ENCODE data around the gene BIRC5.
"Not testable (repeated sequence)": the region's sequence is repeated elsewhere in the genome, so short reads cannot be mapped to it uniquely, and the experiment has no call there.

The BIRC5 gene

GRCh38 chr17:78240012-78240655 lies 26.1 kb downstream of the BIRC5 start:
- no peak for DNase-seq (ENCODE audit: low read depth in 2 of 2)

- DNase-seq (ENCODE audit: low read depth in 2 of 2): no peak
These were observed 26.8 kb downstream of the BIRC5 start for GRCh38 chr17:78240839-78241238.

DNA sequence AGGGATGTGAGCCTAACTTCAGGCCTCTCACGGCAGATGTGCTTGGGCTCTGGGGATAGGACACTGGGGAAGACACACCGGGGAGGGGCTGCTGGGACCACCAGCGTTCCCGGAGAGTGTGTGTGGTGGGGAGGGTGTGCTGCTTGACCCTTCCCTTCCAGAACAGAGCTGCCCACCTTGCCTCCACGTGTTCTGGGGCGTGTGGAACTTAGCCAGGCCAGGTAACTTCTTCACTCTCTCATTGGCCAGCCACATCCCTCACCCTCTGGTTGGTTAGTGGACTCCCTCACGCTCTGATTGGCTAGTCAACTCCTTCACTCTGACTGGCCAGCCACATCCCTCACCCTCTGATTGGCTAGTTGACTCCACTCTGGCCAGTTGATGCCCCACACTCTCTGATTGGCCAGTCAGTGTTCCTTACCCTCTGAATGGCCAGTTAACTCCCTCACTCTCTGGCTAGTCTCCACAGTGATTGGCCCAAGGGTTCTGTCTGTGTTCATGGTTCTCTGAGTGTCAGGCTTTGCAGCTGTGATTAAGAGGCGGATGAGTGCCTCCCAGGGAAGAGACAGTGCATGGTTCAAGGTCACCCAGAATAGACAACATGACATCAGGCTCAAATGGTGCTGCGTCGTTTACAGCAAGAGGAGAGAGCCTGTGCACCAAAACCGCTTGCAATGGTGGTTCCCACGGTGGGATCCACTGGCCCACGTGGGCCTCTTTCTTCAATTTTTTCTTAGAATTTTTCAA lies 27.4 kb downstream of the BIRC5 start:
- no peak for DNase-seq (ENCODE audit: low read depth in 2 of 2)

DNA sequence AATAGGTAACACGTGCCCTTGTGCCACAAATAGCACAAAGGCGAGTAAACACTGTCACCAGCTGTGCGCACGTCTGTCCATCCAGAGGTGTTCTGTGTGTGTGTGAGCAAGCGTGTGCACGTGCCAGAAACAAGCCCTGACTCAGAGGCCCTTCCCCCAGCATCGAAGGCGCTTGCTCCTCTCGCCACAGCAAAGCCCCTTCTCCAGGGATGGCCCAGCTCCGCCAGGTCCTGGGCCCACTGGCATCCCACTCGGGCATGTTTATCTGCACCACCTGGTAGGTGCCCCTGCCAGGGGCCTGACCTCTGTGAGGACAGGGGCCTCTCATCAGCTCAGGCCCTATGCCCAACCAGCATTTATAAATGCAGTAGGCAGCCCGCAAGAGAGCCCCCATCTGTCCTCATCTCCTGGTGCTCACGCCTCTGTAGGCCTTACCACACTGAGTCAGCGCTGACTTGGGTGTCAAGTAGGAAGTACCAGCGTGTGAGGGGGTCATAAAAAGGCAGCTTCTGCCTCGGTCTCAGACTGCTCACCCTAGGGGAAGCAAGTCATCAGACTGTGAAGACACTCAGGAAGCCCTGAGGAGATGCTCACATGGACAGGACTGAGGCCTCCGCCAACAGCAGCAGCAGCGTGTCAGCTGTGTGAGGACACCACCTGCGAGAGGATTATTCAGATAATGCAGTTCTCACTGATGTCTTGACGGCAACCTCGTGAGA lies 28.1 kb downstream of the BIRC5 start:
- DNase-seq (ENCODE audit: low read depth in 2 of 2): no peak

- no peak for DNase-seq (ENCODE audit: low read depth in 2 of 2)
These were observed 33.3 kb downstream of the BIRC5 start for GRCh38 chr17:78247304-78247703.

DNA sequence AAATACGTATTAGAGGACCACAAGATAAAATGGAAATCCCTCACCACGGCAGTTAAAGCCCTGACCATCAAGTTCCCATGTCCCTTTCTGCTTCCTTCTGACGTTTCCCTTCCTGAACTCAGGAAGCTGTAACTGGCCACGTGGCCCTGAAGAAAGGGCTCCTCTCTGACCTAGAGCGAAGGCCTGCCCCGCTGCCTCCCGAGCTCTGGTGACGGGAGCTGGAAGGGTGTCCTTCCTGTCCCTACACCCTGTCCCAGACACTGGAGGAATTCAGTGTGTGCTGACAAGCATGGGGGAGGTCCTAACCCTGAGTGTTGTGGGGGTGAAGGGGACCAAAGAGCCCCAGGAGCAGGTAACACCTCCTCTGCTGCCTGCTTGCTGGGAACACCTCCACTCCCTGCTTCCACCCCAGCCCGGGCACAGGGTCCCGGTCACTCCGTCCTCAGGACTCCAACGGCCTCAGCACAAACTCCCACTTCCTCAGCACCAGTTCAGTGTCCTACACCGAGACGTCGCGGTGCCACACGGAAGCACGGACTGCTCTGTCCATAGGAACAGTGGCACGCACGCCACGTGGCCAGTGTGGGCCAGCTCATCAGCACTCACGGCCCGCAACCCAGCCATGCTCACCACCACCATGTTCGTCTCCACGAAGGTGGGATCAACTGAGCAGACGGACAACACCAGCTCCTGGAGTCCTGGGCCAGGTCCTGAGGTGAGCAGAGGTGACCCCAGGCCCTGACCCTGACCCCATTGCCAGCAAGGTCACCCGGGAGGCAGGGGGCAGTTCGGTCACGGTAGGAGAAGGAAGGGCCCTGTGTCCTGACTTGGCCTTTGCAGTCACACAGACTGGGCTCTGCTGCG lies 34.2 kb downstream of the BIRC5 start:
- DNase-seq (ENCODE audit: low read depth in 2 of 2): no peak

GRCh38 chr17:78249074-78249817 lies 35.2 kb downstream of the BIRC5 start:
- DNase-seq (ENCODE audit: low read depth in 2 of 2): no peak

DNA sequence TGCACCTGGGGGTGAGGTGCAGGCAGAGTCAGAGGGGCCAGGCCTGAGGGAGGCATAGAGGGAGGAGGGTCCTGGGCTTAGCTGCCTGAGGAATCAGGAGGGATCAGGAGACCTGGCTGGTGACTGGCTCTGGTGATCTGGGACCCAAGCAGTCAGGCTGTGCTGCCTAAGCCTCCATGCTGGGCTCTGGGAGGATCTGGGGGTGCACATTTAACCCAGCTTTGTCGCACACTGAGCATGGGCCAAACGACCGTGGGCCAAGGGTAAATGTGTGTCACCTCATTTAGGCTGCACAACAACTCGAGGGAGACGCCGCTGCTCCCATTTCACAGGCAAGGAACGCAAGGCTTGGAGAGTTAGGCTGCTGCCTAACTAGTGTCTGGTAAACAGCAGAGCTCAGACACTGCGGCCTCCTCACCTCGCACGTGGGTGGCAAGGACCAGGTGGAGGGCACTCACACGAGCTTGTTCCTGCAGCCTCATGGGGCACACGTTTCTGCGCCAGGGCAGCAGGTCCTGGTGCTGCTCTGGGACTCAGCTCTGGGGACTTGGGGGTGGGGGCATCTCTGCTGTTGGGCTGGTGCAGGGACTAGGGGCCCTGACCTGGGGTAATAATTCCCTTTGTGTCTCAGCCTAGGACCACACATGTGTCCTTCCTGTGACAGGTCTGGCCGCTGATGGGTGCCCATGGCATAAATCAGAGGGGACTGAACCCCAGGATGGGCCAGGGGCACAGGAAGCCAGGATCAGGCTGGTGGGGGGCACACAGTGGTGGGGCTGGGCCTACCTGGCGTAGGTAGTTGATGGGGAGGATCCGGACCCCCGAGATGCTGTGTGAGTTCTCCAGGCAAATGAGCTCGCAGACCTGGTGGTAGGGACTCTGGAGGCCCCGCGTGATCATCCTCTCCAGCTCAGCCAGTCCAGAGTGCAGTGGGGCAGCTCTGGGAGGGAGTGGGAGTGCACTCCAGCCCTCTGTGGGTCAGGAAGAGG lies 36.1 kb downstream of the BIRC5 start:
- DNase-seq (ENCODE audit: low read depth in 2 of 2): no peak

DNA sequence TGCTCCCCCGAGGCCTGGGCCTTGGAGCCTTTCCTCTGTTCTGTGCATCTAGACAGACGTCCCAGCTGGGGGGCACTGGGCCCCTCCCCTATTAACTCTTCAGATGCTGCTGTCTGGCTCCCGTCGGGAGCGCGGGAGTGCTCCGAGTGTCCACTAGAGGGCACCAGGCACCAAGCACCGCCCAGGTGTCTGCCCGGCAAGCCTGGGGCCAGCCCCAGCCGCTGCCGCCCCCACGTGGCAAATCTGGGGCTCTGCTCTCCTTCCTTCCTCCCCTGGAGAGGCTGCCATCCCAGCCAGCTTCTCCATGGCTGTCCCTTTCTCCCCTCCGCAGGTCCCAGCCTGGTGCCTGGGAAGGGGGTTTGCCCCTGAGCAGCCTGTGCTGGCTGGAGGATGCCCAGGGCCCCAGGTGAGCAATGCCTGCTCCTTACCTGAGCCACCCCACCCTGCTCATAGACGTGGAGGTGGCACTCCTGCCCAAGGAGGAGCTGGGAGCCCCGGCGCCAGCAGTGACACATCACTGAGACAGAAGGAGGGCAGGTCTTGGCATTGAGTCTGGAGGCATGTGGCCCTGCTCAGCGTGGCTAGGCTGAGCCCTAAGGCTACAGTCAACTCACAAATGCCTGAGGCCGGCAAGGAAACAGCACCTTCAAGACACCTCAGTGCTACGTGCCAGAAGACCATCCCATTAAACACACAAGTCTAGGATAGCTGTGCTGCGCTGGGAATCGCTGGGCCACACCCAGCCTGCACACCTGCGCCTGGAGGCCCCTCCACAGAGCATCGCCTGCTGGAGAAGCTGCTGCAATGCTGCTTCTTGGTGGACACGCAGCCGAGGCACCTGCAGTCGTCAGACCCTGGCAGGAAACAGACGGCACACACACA lies 37.1 kb downstream of the BIRC5 start:
- DNase-seq (ENCODE audit: low read depth in 2 of 2): peak; percentile 60 to 72

- no peak for DNase-seq (ENCODE audit: low read depth in 2 of 2)
These were observed 37.7 kb downstream of the BIRC5 start for GRCh38 chr17:78251773-78252103.

- DNase-seq (ENCODE audit: low read depth in 2 of 2): peak; percentile 25 to 52
These were observed 38.1 kb downstream of the BIRC5 start for GRCh38 chr17:78252111-78252634.

DNA sequence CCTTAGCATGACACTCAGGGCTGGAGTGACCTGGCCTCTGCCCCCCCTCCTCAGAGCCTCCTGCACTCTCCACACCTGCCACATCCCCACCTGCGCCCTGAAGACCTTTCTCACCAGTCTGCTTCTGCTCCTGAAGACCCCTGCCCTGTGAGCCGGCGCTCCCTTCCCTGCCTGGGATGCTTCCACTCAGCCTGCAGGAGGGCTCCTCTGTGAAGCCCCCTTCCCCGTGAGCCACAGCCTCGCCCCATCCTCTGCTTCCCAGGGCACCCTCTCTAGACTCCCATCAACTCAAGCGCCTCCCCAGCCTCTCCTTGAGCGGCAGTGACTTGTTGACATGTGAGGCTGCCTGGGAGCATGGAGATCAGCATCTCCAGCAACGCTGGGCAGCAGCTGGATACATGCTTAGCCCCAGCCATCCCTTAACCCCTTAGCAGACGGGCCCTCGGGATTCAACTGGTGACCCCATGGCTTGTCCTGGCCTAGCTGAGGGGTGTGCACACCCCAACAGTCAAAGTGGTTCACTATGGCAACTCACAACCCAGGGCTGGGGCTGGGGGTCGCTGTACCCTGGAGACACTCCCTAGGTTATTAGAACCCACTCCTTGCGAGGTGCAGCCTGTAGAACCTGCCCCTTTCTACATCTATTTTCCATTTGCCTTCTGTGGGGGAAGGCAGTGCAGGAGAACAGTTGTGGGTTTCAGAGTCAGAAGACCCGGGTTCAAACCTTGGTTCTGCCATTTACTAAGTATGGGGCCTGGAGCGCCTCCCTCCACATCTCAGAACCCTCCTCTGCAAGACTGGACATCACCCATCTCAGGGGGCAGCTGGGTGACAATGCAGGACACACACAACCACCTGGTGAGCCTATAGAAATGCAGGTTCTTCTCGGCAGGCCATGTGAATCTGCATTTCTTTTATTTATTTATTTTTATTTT lies 38.9 kb downstream of the BIRC5 start:
- no peak for DNase-seq (ENCODE audit: low read depth in 2 of 2)

DNA sequence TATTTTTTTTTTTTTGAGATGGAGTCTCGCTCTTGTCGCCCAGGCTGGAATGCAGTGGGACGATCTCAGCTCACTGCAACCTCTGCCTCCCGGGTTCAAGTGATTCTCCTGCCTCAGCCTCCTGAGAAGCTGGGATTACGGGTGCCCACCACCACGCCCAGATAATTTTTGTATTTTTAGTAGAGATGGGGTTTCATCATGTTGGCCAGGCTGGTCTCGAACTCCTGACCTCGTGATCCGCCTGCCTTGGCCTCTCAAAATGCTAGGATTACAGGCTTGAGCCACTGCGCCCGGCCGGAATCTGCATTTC lies 39.5 kb downstream of the BIRC5 start:
- DNase-seq (ENCODE audit: low read depth in 2 of 2): not testable (repeated sequence)

- peak; percentile 64 to 66 for DNase-seq (ENCODE audit: low read depth in 2 of 2)
These were observed 40.1 kb downstream of the BIRC5 start for GRCh38 chr17:78253946-78254672.

DNA sequence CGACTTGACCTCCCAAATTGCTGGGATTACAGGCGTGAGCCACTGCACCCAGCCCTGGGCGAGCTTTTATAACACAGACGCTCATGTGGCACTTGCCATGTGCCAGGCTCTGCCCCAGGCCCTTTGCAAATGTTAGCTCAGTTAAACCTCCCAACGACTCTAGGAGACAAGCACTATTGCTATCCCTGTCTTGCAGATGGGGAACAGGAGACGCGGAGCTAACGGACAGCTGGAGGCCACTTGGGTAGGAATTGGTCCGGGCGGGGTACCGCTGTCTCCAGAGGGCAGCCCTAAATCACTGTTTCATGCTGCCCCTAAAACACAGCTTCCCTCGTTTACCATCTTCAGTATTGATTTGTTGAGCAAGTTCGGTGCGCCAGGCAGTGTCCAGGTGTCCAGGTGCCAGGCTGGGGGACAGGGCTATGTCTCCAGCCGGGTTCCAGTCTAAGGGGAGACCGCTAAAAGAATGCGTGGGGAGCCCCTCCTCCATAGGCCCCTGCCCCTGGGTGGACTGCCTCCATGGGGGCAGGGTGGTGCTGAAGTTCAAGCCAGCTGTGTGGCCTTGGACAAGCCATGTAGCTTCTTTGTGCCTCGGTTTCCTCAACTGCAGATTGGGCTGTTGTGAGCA lies 41.1 kb downstream of the BIRC5 start:
- no peak for DNase-seq (ENCODE audit: low read depth in 2 of 2)

DNA sequence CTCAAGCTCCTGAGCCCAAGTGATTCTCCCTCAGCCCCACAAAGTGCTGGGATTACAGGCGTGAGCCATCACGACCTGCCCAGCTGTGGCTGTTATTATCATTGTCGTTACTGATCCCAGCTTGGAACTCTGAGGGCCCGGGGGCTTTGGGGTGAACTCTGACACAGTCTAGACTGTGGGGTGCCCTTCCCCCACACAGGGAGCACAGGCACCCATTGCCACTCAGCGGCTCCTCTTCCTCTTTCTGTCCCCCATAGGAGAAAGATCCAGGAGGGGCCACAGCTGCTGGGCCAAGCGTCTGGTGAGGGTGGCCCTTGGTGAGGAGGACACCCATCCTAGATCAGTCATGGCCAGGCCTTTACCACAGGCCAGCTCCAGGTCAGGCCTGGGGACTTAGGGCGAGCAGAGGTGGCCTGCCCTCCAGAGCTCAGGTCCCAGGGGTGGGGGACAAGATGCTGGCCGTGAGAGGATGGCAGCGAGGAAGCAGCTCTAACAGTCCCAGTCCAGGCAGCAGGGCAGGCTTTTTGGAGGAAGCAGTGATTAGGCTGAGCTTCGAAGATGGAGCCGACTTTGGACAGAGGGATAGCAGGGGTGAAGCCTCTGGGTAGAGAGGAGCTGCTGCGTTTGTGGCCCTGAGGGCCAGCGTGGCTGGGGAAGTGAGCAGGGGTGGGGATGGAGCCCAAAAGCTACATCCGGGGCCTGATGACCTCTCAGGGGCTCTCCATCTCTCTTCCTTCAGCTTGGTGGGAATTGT lies 42.1 kb downstream of the BIRC5 start:
- no peak for DNase-seq (ENCODE audit: low read depth in 2 of 2)
